ENCODE measurements around the gene MMP19. TPM values are rescaled to one million over a fixed set of nuclear protein-coding genes. Genes with fewer than 3 reads are reported as not detected.
"Not testable (repeated sequence)": the region's sequence is repeated elsewhere in the genome, so short reads cannot be mapped to it uniquely, and the experiment has no call there.

The MMP19 gene
- total RNA-seq (not detected), polyA plus RNA-seq (not detected)

- no peak within 1 kb of the TSS for H3K27ac ChIP-seq (ENCODE audit: insufficient read depth, low read length, poor library complexity, severe bottlenecking)
- Mint-ChIP-seq H3K27ac (peak within 1 kb of the TSS in 1 of 3 donors; percentile 64), H3K27me3 (peaks cover 41% of the 10 kb centered on the region), H3K4me1 (peaks cover 0 to 5% (median 2%) of the 10 kb centered on the region in 4 donors), H3K36me3 (no peaks in the 10 kb centered on the region), H3K4me3 (no peak within 1 kb of the TSS), H3K9me3 (no peaks in the 10 kb centered on the region)
- peaks cover 2% of the 10 kb centered on the region for H3K27me3 ChIP-seq (ENCODE audit: control insufficient read depth, insufficient read depth, low read length)
- H3K9me3 ChIP-seq (ENCODE audit: control insufficient read depth in 2 of 2, low read length in 2 of 2), result no peaks in the 10 kb centered on the region
- DNase-seq, result no peak
- H3K4me3 ChIP-seq (ENCODE audit: low read depth, low read length), result no peak within 1 kb of the TSS
- no peaks in the 10 kb centered on the region for H3K36me3 ChIP-seq (ENCODE audit: control insufficient read depth, insufficient read depth, low read length)
- ATAC-seq (ENCODE audit: low read depth in 2 of 2), result no peak
- H3K4me1 ChIP-seq (ENCODE audit: control insufficient read depth, insufficient read depth, low read length, poor library complexity, severe bottlenecking), result no peaks in the 10 kb centered on the region
Measured at GRCh38 chr12:55842681-55843429, at the start of gene MMP19. Gene MMP19 (minus strand): TSS chr12:55842936. CDS start chr12:55842830, 106 bp downstream.

- H3K4me1 Mint-ChIP-seq, result peaks cover 0 to 6% (median 0%) of the 10 kb centered on the region in 4 donors
- no peaks in the 10 kb centered on the region for H3K36me3 Mint-ChIP-seq
- Histone ChIP-seq H3K4me3 (ENCODE audit: low read depth, low read length) (no peak overlapping the region), H3K4me1 (ENCODE audit: control insufficient read depth, insufficient read depth, low read length, poor library complexity, severe bottlenecking) (no peaks in the 10 kb centered on the region), H3K27ac (ENCODE audit: insufficient read depth, low read length, poor library complexity, severe bottlenecking) (no peak overlapping the region), H3K9me3 (ENCODE audit: control insufficient read depth in 2 of 2, low read length in 2 of 2) (no peaks in the 10 kb centered on the region), H3K27me3 (ENCODE audit: control insufficient read depth, insufficient read depth, low read length) (no peaks in the 10 kb centered on the region), H3K36me3 (ENCODE audit: control insufficient read depth, insufficient read depth, low read length) (no peaks in the 10 kb centered on the region)
- no peaks in the 10 kb centered on the region for H3K27me3 Mint-ChIP-seq
- ATAC-seq (ENCODE audit: low read depth in 2 of 2) (no peak), DNase-seq (no peak)
- no peak overlapping the region for H3K4me3 Mint-ChIP-seq
- H3K9me3 Mint-ChIP-seq, result no peaks in the 10 kb centered on the region
- H3K27ac Mint-ChIP-seq, result no peak overlapping the region
Measured at GRCh38 chr12:55891310-55891709, 48.6 kb upstream of the MMP19 start.

- Histone ChIP-seq H3K36me3 (ENCODE audit: control insufficient read depth, insufficient read depth, low read length) (no peaks in the 10 kb centered on the region), H3K9me3 (ENCODE audit: control insufficient read depth in 2 of 2, low read length in 2 of 2) (no peaks in the 10 kb centered on the region), H3K4me3 (ENCODE audit: low read depth, low read length) (no peak overlapping the region), H3K27ac (ENCODE audit: insufficient read depth, low read length, poor library complexity, severe bottlenecking) (no peak overlapping the region), H3K27me3 (ENCODE audit: control insufficient read depth, insufficient read depth, low read length) (no peaks in the 10 kb centered on the region), H3K4me1 (ENCODE audit: control insufficient read depth, insufficient read depth, low read length, poor library complexity, severe bottlenecking) (no peaks in the 10 kb centered on the region)
- peak overlapping the region in 1 of 3 donors; percentile 52 for H3K27ac Mint-ChIP-seq
- peaks cover 0 to 16% (median 11%) of the 10 kb centered on the region in 4 donors for H3K4me1 Mint-ChIP-seq
- DNase-seq, result peak in 1 of 3 donors; percentile 16
- H3K9me3 Mint-ChIP-seq, result no peaks in the 10 kb centered on the region
- H3K27me3 Mint-ChIP-seq, result no peaks in the 10 kb centered on the region
- H3K36me3 Mint-ChIP-seq, result peaks cover 3% of the 10 kb centered on the region
- H3K4me3 Mint-ChIP-seq, result no peak overlapping the region
- no peak for ATAC-seq (ENCODE audit: low read depth in 2 of 2)
Measured at GRCh38 chr12:55885113-55885512, 42.4 kb upstream of the MMP19 start.

- Histone ChIP-seq H3K27me3 (ENCODE audit: control insufficient read depth, insufficient read depth, low read length) (no peaks in the 10 kb centered on the region), H3K4me3 (ENCODE audit: low read depth, low read length) (no peak overlapping the region), H3K27ac (ENCODE audit: insufficient read depth, low read length, poor library complexity, severe bottlenecking) (no peak overlapping the region), H3K36me3 (ENCODE audit: control insufficient read depth, insufficient read depth, low read length) (no peaks in the 10 kb centered on the region), H3K4me1 (ENCODE audit: control insufficient read depth, insufficient read depth, low read length, poor library complexity, severe bottlenecking) (no peaks in the 10 kb centered on the region), H3K9me3 (ENCODE audit: control insufficient read depth in 2 of 2, low read length in 2 of 2) (peaks cover 0 to 8% of the 10 kb centered on the region in 2 experiments)
- Mint-ChIP-seq H3K9me3 (peaks cover 1 to 10% (median 7%) of the 10 kb centered on the region in 7 donors), H3K27ac (no peak overlapping the region), H3K36me3 (peaks cover 8% of the 10 kb centered on the region), H3K4me3 (no peak overlapping the region), H3K27me3 (no peaks in the 10 kb centered on the region), H3K4me1 (peaks cover 4 to 10% (median 6%) of the 10 kb centered on the region in 4 donors)
- DNase-seq, result no peak
- no peak for ATAC-seq (ENCODE audit: low read depth in 2 of 2)
Measured at GRCh38 chr12:55877824-55878223, 35.1 kb upstream of the MMP19 start.

- H3K27ac Mint-ChIP-seq, result no peak overlapping the region
- Histone ChIP-seq H3K36me3 (ENCODE audit: control insufficient read depth, insufficient read depth, low read length) (no peaks in the 10 kb centered on the region), H3K4me1 (ENCODE audit: control insufficient read depth, insufficient read depth, low read length, poor library complexity, severe bottlenecking) (no peaks in the 10 kb centered on the region), H3K4me3 (ENCODE audit: low read depth, low read length) (no peak overlapping the region), H3K9me3 (ENCODE audit: control insufficient read depth in 2 of 2, low read length in 2 of 2) (peaks cover 0 to 8% of the 10 kb centered on the region in 2 experiments), H3K27ac (ENCODE audit: insufficient read depth, low read length, poor library complexity, severe bottlenecking) (no peak overlapping the region), H3K27me3 (ENCODE audit: control insufficient read depth, insufficient read depth, low read length) (no peaks in the 10 kb centered on the region)
- H3K9me3 Mint-ChIP-seq, result peaks cover 1 to 10% (median 7%) of the 10 kb centered on the region in 7 donors
- no peak for ATAC-seq (ENCODE audit: low read depth in 2 of 2)
- peaks cover 1 to 6% (median 4%) of the 10 kb centered on the region in 4 donors for H3K4me1 Mint-ChIP-seq
- H3K27me3 Mint-ChIP-seq, result no peaks in the 10 kb centered on the region
- no peak for DNase-seq
- no peak overlapping the region for H3K4me3 Mint-ChIP-seq
- H3K36me3 Mint-ChIP-seq, result peaks cover 8% of the 10 kb centered on the region
Measured at GRCh38 chr12:55875704-55876467, 33.1 kb upstream of the MMP19 start.

GRCh38 chr12:55874443-55874842 lies 31.7 kb upstream of the MMP19 start:
- Mint-ChIP-seq H3K27ac (no peak overlapping the region), H3K4me3 (no peak overlapping the region)
- no peak for DNase-seq

GRCh38 chr12:55866454-55867004 lies 23.8 kb upstream of the MMP19 start:
- H3K27ac Mint-ChIP-seq; H3K36me3 ChIP-seq (ENCODE audit: control insufficient read depth, insufficient read depth, low read length); ATAC-seq (ENCODE audit: low read depth in 2 of 2): not testable (repeated sequence)

More at GRCh38 chr12:55874443-55874842, 31.7 kb upstream of the MMP19 start:
- H3K27me3 ChIP-seq (ENCODE audit: control insufficient read depth, insufficient read depth, low read length), result no peaks in the 10 kb centered on the region
- H3K4me3 ChIP-seq (ENCODE audit: low read depth, low read length), result no peak overlapping the region
- Mint-ChIP-seq H3K27me3 (no peaks in the 10 kb centered on the region), H3K36me3 (peaks cover 8% of the 10 kb centered on the region), H3K9me3 (peaks cover 1 to 10% (median 7%) of the 10 kb centered on the region in 7 donors), H3K4me1 (peaks cover 0 to 6% (median 0%) of the 10 kb centered on the region in 4 donors)
- no peaks in the 10 kb centered on the region for H3K4me1 ChIP-seq (ENCODE audit: control insufficient read depth, insufficient read depth, low read length, poor library complexity, severe bottlenecking)
- H3K27ac ChIP-seq (ENCODE audit: insufficient read depth, low read length, poor library complexity, severe bottlenecking), result no peak overlapping the region
- H3K36me3 ChIP-seq (ENCODE audit: control insufficient read depth, insufficient read depth, low read length), result no peaks in the 10 kb centered on the region
- ATAC-seq (ENCODE audit: low read depth in 2 of 2), result no peak
- peaks cover 0 to 8% of the 10 kb centered on the region in 2 experiments for H3K9me3 ChIP-seq (ENCODE audit: control insufficient read depth in 2 of 2, low read length in 2 of 2)

More at GRCh38 chr12:55866454-55867004, 23.8 kb upstream of the MMP19 start:
- not testable (repeated sequence) for H3K4me1 Mint-ChIP-seq; H3K27me3 Mint-ChIP-seq; H3K4me3 ChIP-seq (ENCODE audit: low read depth, low read length); H3K27me3 ChIP-seq (ENCODE audit: control insufficient read depth, insufficient read depth, low read length); H3K4me1 ChIP-seq (ENCODE audit: control insufficient read depth, insufficient read depth, low read length, poor library complexity, severe bottlenecking); H3K27ac ChIP-seq (ENCODE audit: insufficient read depth, low read length, poor library complexity, severe bottlenecking); H3K36me3 Mint-ChIP-seq; H3K4me3 Mint-ChIP-seq; H3K9me3 Mint-ChIP-seq; H3K9me3 ChIP-seq (ENCODE audit: control insufficient read depth in 2 of 2, low read length in 2 of 2); DNase-seq
